GM23338 (cell line): Measurements from ENCODE around the gene HSPB9. TPM values are rescaled to one million over a fixed set of nuclear protein-coding genes. Genes with fewer than 3 reads are reported as not detected.
A peak's percentile ranks its signal among the peaks of the same experiment; 100 is the strongest.

Experiments used
- ATAC-seq: fragments of 200-7000 bp; cut with Tn5 transposase; 3 replicates; pipeline ENCODE4 v1.9.1; 2020
- DNase-seq: peaks from one replicate; pipeline ENCODE4 v3.0.0-alpha.2; 2015; ENCODE audit warnings: low spot score
- H2AFZ ChIP-seq: fragments of 200-600 bp; sonication (generic); 2 replicates; pipeline ENCODE4 v1.8.0; 2016; ENCODE audit warnings: antibody characterized with exemption, mild to moderate bottlenecking, moderate library complexity
- H3F3A ChIP-seq: fragments of 200-600 bp; sonication (generic); replicated peaks from 2 replicates; pipeline ENCODE4 v1.8.0; 2017; ENCODE audit warnings: antibody characterized with exemption, mixed run types, low read depth
- H3K27ac ChIP-seq: fragments of 200-600 bp; sonication (generic); 2 replicates; pipeline ENCODE4 v1.6.1; 2016; ENCODE audit warnings: low read depth
- H3K27me3 ChIP-seq: fragments of 200-600 bp; sonication (generic); 2 replicates; pipeline ENCODE4 v1.8.0; 2016; ENCODE audit warnings: mild to moderate bottlenecking, mixed run types, moderate library complexity; ENCODE audit not compliant: insufficient read depth
- H3K36me3 ChIP-seq: fragments of 200-600 bp; sonication (generic); 2 replicates; pipeline ENCODE4 v1.8.0; 2016; ENCODE audit warnings: mild to moderate bottlenecking; ENCODE audit not compliant: insufficient read depth
- H3K4me1 ChIP-seq: fragments of 200-600 bp; sonication (generic); 2 replicates; pipeline ENCODE4 v1.8.0; 2016; ENCODE audit warnings: mild to moderate bottlenecking, moderate library complexity; ENCODE audit not compliant: insufficient read depth
- H3K4me2 ChIP-seq: fragments of 200-600 bp; sonication (generic); 2 replicates; pipeline ENCODE4 v1.7.1; 2017; ENCODE audit warnings: mixed run types
- H3K4me3 ChIP-seq: fragments of 200-600 bp; sonication (generic); 2 replicates; pipeline ENCODE4 v1.6.1; 2016; ENCODE audit warnings: mixed run types
- H3K79me2 ChIP-seq: fragments of 200-600 bp; sonication (generic); replicated peaks from 2 replicates; pipeline ENCODE4 v1.8.0; 2017; ENCODE audit warnings: mild to moderate bottlenecking; ENCODE audit not compliant: insufficient read depth
- H3K9me2 ChIP-seq: fragments of 200-600 bp; sonication (generic); 2 replicates; pipeline ENCODE4 v1.8.0; 2017; ENCODE audit not compliant: insufficient read depth
- H4K20me1 ChIP-seq: fragments of 200-600 bp; sonication (generic); replicated peaks from 2 replicates; pipeline ENCODE4 v1.8.0; 2017; ENCODE audit warnings: mild to moderate bottlenecking; ENCODE audit not compliant: insufficient read depth
- H3K27ac Mint-ChIP-seq: 2 replicates; pipeline ENCODE4 v1.8.0; 2020; ENCODE audit warnings: inconsistent platforms, mild to moderate bottlenecking, moderate library complexity, mixed read lengths
- H3K27me3 Mint-ChIP-seq: 3 replicates; pipeline ENCODE4 v1.8.0; 2022; ENCODE audit warnings: low read depth, mild to moderate bottlenecking, moderate library complexity, mixed read lengths, inconsistent platforms; ENCODE audit not compliant: insufficient read depth, poor library complexity
- H3K36me3 Mint-ChIP-seq: 3 replicates; pipeline ENCODE4 v1.8.0; 2021; ENCODE audit warnings: low read depth, mild to moderate bottlenecking, inconsistent platforms, moderate library complexity, mixed read lengths
- H3K4me1 Mint-ChIP-seq: 3 replicates; pipeline ENCODE4 v1.8.0; 2020; ENCODE audit warnings: mild to moderate bottlenecking, inconsistent platforms, mixed read lengths
- H3K4me3 Mint-ChIP-seq: 3 replicates; pipeline ENCODE4 v1.8.0; 2021; ENCODE audit warnings: moderate library complexity, mild to moderate bottlenecking, inconsistent platforms, mixed read lengths
- H3K9me3 Mint-ChIP-seq: 3 replicates; pipeline ENCODE4 v1.8.0; 2020; ENCODE audit warnings: moderate library complexity, mild to moderate bottlenecking, inconsistent platforms, mixed read lengths
- CREB1 ChIP-seq: fragments of 250-450 bp; sonication (Bioruptor Pico); IDR thresholded peaks from 2 replicates; pipeline ENCODE4 v1.5.0; 2020; ENCODE audit warnings: low read depth, mild to moderate bottlenecking, moderate library complexity
- CTCF ChIP-seq, 2 experiments: fragments of 200-600 bp in 1 of 2; sonication (generic) in 1 of 2; conservative IDR thresholded peaks; 2 replicates each; pipeline versions ENCODE4 v1.5.1 to v1.6.1; 2016 to 2017; ENCODE audit warnings: antibody characterized with exemption in 2 of 2, low read depth in 2 of 2, mild to moderate bottlenecking in 2 of 2, moderate library complexity in 1 of 2
- STAT1 ChIP-seq: IDR thresholded peaks from one replicate; pipeline ENCODE4 v1.6.1; 2016; ENCODE audit warnings: antibody characterized with exemption; ENCODE audit not compliant: unreplicated experiment
- polyA plus RNA-seq: library from polyadenylated mRNA; unstranded; fragments of >200 nt; fragmentation: Nextera tagmentation; extraction: Ambion mirVana; gene quantifications from 2 replicates; pipeline ENCODE4 v1.2.1, GENCODE V29; 2016
- total RNA-seq: library from RNA; depleted of rRNA; stranded (reverse); fragments of >200 nt; shearing (Covaris generic); gene quantifications from 2 replicates; pipeline ENCODE4 v1.2.3, GENCODE V29; 2014

The HSPB9 gene
- total and polyA plus RNA-seq, 2 experiments from 2014 or later, result 0.31 to 0.52 TPM

- H3K27me3 Mint-ChIP-seq, result peaks cover 30% of the 10 kb centered on the region
- H3F3A ChIP-seq, result no peaks in the 10 kb centered on the region
- peak; percentile 18 for ATAC-seq
- H3K9me2 ChIP-seq, result no peaks in the 10 kb centered on the region
- H3K4me3 ChIP-seq, result peak overlapping the region; percentile 74
- H3K4me1 ChIP-seq, result peaks cover 5% of the 10 kb centered on the region; the same call in 1 of the 2 replicates
- H3K4me2 ChIP-seq, result peak overlapping the region; percentile 93
- H3K79me2 ChIP-seq, result no peaks in the 10 kb centered on the region
- peaks cover 34% of the 10 kb centered on the region for H3K27me3 ChIP-seq
- H3K4me3 Mint-ChIP-seq, result peak overlapping the region; percentile 56; the same call in 2 of the 3 replicates
- peaks cover 22% of the 10 kb centered on the region for H3K4me1 Mint-ChIP-seq
- no peak overlapping the region for H3K27ac Mint-ChIP-seq
- no peaks in the 10 kb centered on the region; the same call in 2 of the 3 replicates for H3K36me3 Mint-ChIP-seq
- H3K9me3 Mint-ChIP-seq, result no peaks in the 10 kb centered on the region; the same call in 1 of the 3 replicates
- peak; percentile 36 for DNase-seq
- peak overlapping the region; percentile 81; the same call in 1 of the 2 replicates for H2AFZ ChIP-seq
- H4K20me1 ChIP-seq, result no peaks in the 10 kb centered on the region
- no peaks in the 10 kb centered on the region for H3K36me3 ChIP-seq
- H3K27ac ChIP-seq, result no peak overlapping the region
- TF ChIP-seq CTCF (conservative IDR thresholded peaks at IDR 0.05; ENCODE audit: low read depth in 2 of 2), result peak in 1 of 2 experiments; percentile 19; a peak in 2 of 4 replicates
- TF ChIP-seq STAT1, result no peak
Observed at GRCh38 chr17:42098730-42099399, 23.7 kb upstream of the HSPB9 start.

DNA sequence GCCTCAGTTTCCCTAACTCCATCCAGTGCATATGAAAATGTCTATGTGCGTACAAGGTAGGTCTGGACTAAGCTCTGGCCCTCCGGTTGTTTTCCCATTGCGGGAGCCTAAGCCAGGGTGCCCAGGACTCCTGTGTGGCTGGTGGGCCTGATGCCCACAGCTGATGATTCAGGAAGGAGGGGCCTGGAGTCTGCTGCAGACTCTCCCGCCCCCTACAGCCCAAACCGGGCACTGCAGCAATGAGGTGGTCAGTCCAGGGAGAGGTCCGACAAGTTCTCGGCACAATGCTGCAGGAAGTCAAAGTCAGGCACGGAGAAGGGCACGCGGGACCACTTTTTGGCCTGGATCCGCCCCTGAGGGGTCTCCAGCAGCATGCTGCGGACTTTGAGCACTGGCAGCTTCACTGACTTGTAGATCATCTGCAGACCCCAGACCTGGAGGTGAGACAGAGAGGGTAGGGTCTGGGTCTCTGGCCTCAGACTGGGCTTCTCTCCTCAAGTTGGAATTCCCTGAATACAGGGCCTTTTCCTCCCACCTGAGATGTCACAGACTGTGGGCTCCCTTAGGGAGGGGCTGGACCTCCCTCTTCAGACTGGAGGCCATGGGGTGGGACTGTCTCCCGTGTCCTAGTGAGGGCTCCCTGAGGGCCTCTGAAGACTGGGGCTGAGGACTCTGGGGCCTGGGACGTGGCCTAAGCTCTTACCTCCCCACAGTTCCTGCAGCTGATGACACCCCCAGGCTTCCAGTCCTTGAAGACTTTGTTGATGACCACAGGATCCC lies 20.9 kb upstream of the HSPB9 start:
- no peak overlapping the region for H3K4me3 Mint-ChIP-seq

More for the DNA sequence above, 20.9 kb upstream of the HSPB9 start:
- peak; percentile 76 for ATAC-seq
- Histone ChIP-seq H2AFZ (peak overlapping the region; percentile 75), H3K27me3 (peaks cover 26% of the 10 kb centered on the region), H3K4me1 (peaks cover 5% of the 10 kb centered on the region; the same call in 1 of the 2 replicates), H3K27ac (no peak overlapping the region), H3K36me3 (no peaks in the 10 kb centered on the region), H3K4me3 (no peak overlapping the region), H4K20me1 (no peaks in the 10 kb centered on the region), H3K9me2 (no peaks in the 10 kb centered on the region), H3F3A (no peaks in the 10 kb centered on the region), H3K79me2 (no peaks in the 10 kb centered on the region), H3K4me2 (peak overlapping the region; percentile 48; the same call in 1 of the 2 replicates)
- Mint-ChIP-seq H3K27ac (no peak overlapping the region), H3K36me3 (no peaks in the 10 kb centered on the region; the same call in 2 of the 3 replicates), H3K9me3 (no peaks in the 10 kb centered on the region; the same call in 2 of the 3 replicates), H3K4me1 (peaks cover 19% of the 10 kb centered on the region), H3K27me3 (peaks cover 30% of the 10 kb centered on the region)
- TF ChIP-seq CTCF (conservative IDR thresholded peaks at IDR 0.05; ENCODE audit: low read depth in 2 of 2) (peak; percentile 91 to 98), CREB1 (CRISPR knock-in tag) (no peak)
- DNase-seq, result peak; percentile 88
